ENCODE measurements around the gene PARP1. TPM values are rescaled to one million over a fixed set of nuclear protein-coding genes. Genes with fewer than 3 reads are reported as not detected.

Gene PARP1
- total RNA-seq, 2 experiments from 2014 or later = 128 to 132 TPM

DNA sequence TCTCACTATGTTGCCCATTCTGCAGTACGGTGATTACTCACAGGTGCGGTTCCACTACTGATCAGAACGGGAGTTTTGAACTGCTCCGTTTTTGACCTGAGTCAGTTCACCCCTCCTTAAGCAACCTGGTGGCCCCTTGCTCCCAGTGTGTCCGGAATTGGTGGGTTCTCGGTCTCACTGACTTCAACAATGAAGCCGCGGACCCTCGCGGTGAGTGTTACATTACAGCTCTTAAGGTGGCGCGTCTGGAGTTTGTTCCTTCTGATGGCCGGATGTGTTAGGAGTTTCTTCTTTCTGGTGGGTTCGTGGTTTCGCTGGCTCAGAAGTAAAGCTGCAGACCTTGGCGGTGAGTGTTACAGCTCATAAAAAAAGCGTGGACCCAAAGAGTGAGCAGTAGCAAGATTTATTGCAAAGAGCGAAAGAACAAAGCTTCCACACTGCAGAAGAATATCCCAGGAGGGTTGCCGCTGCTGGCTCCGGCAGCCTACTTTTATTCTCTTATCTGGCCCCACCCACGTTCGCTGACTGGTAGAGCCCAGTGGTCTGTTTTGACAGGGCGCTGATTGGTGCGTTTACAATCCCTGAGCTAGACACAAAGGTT lies 17.6 kb upstream of the PARP1 start:
- POLR2A ChIA-PET = interaction anchor here (1.3 to 2.9 kb wide), 4 partner anchors 17 to 262 kb away, joined by 3 to 15 read pairs (median 7); partner anchors contain the start of gene PARP1
- Mint-ChIP-seq H3K27ac (peak overlapping the region; percentile 78), H3K4me3 (no peak overlapping the region), H3K4me1 (peaks cover 22% of the 10 kb centered on the region), H3K27me3 (peaks cover 27% of the 10 kb centered on the region), H3K9me3 (no peaks in the 10 kb centered on the region), H3K36me3 (no peaks in the 10 kb centered on the region)
- ATAC-seq (ENCODE audit: low read depth) (peak; percentile 58), DNase-seq (peak; percentile 48)

GRCh38 chr1:226425004-226425378 lies 17.1 kb upstream of the PARP1 start:
- Mint-ChIP-seq H3K4me1 (peaks cover 22% of the 10 kb centered on the region), H3K4me3 (no peak overlapping the region), H3K27me3 (peaks cover 27% of the 10 kb centered on the region), H3K36me3 (no peaks in the 10 kb centered on the region), H3K9me3 (no peaks in the 10 kb centered on the region), H3K27ac (no peak overlapping the region)
- no peak for DNase-seq
- peak; percentile 41 for ATAC-seq (ENCODE audit: low read depth)
- POLR2A ChIA-PET = interaction anchor here (1.3 to 2.9 kb wide), 4 partner anchors 17 to 262 kb away, joined by 3 to 15 read pairs (median 7); partner anchors contain the start of gene PARP1

- no peaks in the 10 kb centered on the region for H3K36me3 Mint-ChIP-seq
- H3K4me3 Mint-ChIP-seq = no peak overlapping the region
- H3K27ac Mint-ChIP-seq = no peak overlapping the region
Observed at GRCh38 chr1:226424221-226425003, 16.5 kb upstream of the PARP1 start.

GRCh38 chr1:226422478-226422877 lies 14.6 kb upstream of the PARP1 start:
- POLR2A ChIA-PET = interaction anchor here (1.0 kb wide), 1 partner anchor 14 kb away, joined by 4 read pairs; the partner anchor contains the start of gene PARP1
- H3K4me3 Mint-ChIP-seq = no peak overlapping the region
- H3K9me3 Mint-ChIP-seq = no peaks in the 10 kb centered on the region
- DNase-seq = no peak
- H3K4me1 Mint-ChIP-seq = peaks cover 16% of the 10 kb centered on the region
- H3K27me3 Mint-ChIP-seq = peaks cover 31% of the 10 kb centered on the region
- H3K27ac Mint-ChIP-seq = no peak overlapping the region
- H3K36me3 Mint-ChIP-seq = no peaks in the 10 kb centered on the region
- ATAC-seq (ENCODE audit: low read depth) = no peak

More at GRCh38 chr1:226424221-226425003, 16.5 kb upstream of the PARP1 start:
- Mint-ChIP-seq H3K4me1 (peaks cover 22% of the 10 kb centered on the region), H3K9me3 (no peaks in the 10 kb centered on the region), H3K27me3 (peaks cover 32% of the 10 kb centered on the region)
- DNase-seq (no peak), ATAC-seq (ENCODE audit: low read depth) (peak; percentile 74)
- POLR2A ChIA-PET = interaction anchor here (1.8 to 2.9 kb wide), 3 partner anchors 16 to 20 kb away, joined by 6 to 15 read pairs (median 8); partner anchors contain the start of gene PARP1

DNA sequence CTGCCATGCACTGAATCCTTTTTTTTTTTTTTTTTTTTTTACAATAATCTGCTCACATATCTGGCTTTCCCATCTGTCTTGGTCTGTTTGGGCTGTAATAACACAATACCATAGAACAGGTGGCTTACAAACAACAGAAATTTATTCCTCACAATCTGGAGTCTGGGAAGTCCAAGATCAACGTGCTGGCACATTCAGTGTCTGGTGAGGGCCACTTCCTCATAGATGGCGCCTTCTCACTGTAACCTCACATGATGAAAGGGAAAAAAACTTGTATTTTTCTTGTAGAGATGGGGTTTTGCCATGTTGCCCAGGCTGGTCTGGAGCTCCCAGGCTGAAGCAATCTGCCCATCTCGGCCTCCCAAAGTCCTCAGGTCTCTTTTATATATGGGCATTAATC lies 13.0 kb upstream of the PARP1 start:
- no peaks in the 10 kb centered on the region for H3K9me3 Mint-ChIP-seq
- peaks cover 8% of the 10 kb centered on the region for H3K4me1 Mint-ChIP-seq
- no peak overlapping the region for H3K27ac Mint-ChIP-seq
- H3K4me3 Mint-ChIP-seq = no peak overlapping the region
- peaks cover 28% of the 10 kb centered on the region for H3K27me3 Mint-ChIP-seq
- no peaks in the 10 kb centered on the region for H3K36me3 Mint-ChIP-seq
- DNase-seq (no peak), ATAC-seq (ENCODE audit: low read depth) (no peak)
- POLR2A ChIA-PET = interaction anchor here (1.0 kb wide), 1 partner anchor 14 kb away, joined by 5 read pairs; no protein-coding TSS in a partner anchor

DNA sequence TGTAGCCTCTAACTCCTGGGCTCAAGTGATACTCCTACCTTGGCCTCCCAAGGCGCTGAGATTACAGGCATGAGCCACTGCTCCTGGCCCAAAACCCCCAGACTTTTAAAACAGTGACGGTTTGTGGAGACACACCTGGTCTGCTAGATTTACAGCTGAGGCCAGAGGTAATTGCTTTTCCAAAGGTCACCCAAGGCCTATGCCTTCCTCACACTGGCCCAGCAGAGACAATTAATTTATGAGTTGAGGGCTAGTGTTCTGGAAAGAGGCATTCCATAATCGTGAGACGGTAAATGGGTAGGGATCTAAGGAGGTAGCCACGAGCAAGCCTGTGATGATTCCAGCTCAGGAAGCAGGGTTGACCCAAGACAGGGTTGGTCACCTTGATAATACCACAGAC lies 12.4 kb upstream of the PARP1 start:
- no peak overlapping the region for H3K27ac Mint-ChIP-seq
- no peak for ATAC-seq (ENCODE audit: low read depth)
- no peaks in the 10 kb centered on the region for H3K36me3 Mint-ChIP-seq

GRCh38 chr1:226419284-226420029 lies 11.6 kb upstream of the PARP1 start:
- peaks cover 3% of the 10 kb centered on the region for H3K4me1 Mint-ChIP-seq
- H3K9me3 Mint-ChIP-seq = no peaks in the 10 kb centered on the region
- no peaks in the 10 kb centered on the region for H3K36me3 Mint-ChIP-seq
- POLR2A ChIA-PET = no interaction called here
- ATAC-seq (ENCODE audit: low read depth) (no peak), DNase-seq (no peak)
- H3K27ac Mint-ChIP-seq = no peak overlapping the region
- H3K4me3 Mint-ChIP-seq = no peak overlapping the region
- H3K27me3 Mint-ChIP-seq = peaks cover 26% of the 10 kb centered on the region

More for the DNA sequence above, 12.4 kb upstream of the PARP1 start:
- Mint-ChIP-seq H3K4me3 (no peak overlapping the region), H3K9me3 (no peaks in the 10 kb centered on the region), H3K4me1 (peaks cover 3% of the 10 kb centered on the region), H3K27me3 (peaks cover 26% of the 10 kb centered on the region)
- POLR2A ChIA-PET = interaction anchor here (1.0 kb wide), 1 partner anchor 13 kb away, joined by 5 read pairs; no protein-coding TSS in a partner anchor
- no peak for DNase-seq

- Mint-ChIP-seq H3K27me3 (peaks cover 23% of the 10 kb centered on the region), H3K4me3 (no peak overlapping the region), H3K4me1 (peaks cover 5% of the 10 kb centered on the region), H3K9me3 (no peaks in the 10 kb centered on the region), H3K27ac (no peak overlapping the region), H3K36me3 (no peaks in the 10 kb centered on the region)
- DNase-seq (no peak), ATAC-seq (ENCODE audit: low read depth) (no peak)
- POLR2A ChIA-PET = interaction anchor here (0.6 kb wide), 1 partner anchor 71 kb away, joined by 3 read pairs; no protein-coding TSS in a partner anchor
Observed at GRCh38 chr1:226417830-226418546, 10.1 kb upstream of the PARP1 start.

DNA sequence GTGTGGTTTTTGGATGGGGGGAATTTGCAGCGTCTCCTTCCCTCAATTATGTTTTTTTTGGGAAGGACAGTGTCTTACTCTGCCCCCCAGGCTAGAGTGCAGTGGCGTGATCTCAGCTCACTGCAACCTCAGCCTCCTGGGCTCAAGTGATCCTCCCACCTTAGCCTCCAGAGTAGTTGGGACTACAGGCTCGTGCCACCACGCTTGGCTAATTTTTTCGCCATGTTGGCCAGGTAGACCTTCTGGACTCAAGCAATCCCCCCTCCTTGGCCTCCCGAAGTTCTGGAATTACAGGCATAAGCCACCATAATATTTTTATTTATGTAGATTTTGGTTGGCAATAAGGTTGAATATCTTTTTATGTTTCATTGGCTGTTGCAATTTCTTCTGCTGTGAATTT lies 9.5 kb upstream of the PARP1 start:
- no peak for ATAC-seq (ENCODE audit: low read depth)
- H3K36me3 Mint-ChIP-seq = no peaks in the 10 kb centered on the region
- no peaks in the 10 kb centered on the region for H3K9me3 Mint-ChIP-seq
- POLR2A ChIA-PET = interaction anchor here (0.6 kb wide), 1 partner anchor 71 kb away, joined by 3 read pairs; no protein-coding TSS in a partner anchor
- no peak for DNase-seq
- no peak overlapping the region for H3K4me3 Mint-ChIP-seq
- H3K27me3 Mint-ChIP-seq = peaks cover 21% of the 10 kb centered on the region
- H3K4me1 Mint-ChIP-seq = peaks cover 9% of the 10 kb centered on the region
- no peak overlapping the region for H3K27ac Mint-ChIP-seq

DNA sequence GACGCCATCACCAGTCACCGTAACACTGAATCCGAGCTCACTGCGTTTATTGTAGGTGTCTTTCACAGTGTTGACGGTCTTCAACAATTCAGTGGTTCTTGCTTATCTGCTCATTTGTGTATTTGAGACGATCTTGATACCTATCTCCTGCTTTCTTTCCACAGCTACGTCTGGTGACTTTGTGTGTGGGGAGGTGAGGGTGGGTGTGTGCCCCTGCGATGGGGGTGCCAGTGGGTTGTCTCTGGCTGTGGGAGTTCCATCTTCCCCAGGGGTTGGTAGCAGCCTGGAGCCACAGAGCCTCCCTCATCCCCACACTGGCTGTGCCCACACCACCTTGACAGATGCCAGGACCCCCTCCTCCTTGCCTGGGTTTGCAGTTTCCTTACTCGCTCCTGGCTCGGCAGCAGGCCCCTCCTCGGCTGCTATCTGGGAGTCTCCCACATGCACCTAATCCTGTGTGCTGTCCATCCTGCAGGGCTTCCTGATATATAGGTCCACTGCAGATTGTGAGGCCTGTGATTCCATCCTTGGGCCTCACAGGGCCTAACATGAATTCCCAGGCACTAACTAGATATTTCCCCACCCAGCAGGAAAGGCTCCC lies 6.3 kb upstream of the PARP1 start:
- peaks cover 7% of the 10 kb centered on the region for H3K27me3 Mint-ChIP-seq
- no peaks in the 10 kb centered on the region for H3K9me3 Mint-ChIP-seq
- no peak for ATAC-seq (ENCODE audit: low read depth)
- H3K36me3 Mint-ChIP-seq = no peaks in the 10 kb centered on the region
- H3K4me1 Mint-ChIP-seq = peaks cover 10% of the 10 kb centered on the region
- H3K4me3 Mint-ChIP-seq = no peak overlapping the region
- H3K27ac Mint-ChIP-seq = no peak overlapping the region
- POLR2A ChIA-PET = interaction anchor here (0.5 kb wide), 1 partner anchor 280 kb away, joined by 3 read pairs; no protein-coding TSS in a partner anchor
- DNase-seq = no peak

DNA sequence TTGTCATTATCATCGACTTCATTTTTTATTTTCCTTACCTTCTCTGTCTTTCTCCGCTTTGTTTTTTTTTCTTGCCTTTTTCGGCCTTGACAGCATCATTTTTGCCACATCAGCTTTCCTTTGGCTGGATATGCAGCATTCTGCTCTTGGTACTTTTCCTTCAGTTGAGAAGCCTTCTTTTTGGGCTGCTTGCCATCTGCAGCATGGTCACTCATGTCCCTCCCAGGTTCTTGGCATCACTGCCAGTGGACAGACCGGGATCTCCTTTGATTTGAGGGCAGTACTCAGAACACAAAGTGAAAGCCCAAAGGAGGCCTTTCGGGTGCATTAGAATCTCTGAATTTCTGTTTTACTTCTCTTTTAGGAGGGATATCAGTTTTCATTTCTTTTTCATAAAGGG lies 3.7 kb upstream of the PARP1 start:
- no peak overlapping the region for H3K4me3 Mint-ChIP-seq
- H3K27ac Mint-ChIP-seq = no peak overlapping the region

GRCh38 chr1:226410958-226411357 lies 3.1 kb upstream of the PARP1 start:
- H3K27ac Mint-ChIP-seq = no peak overlapping the region
- no peak overlapping the region for H3K4me3 Mint-ChIP-seq
- peaks cover 18% of the 10 kb centered on the region for H3K4me1 Mint-ChIP-seq
- no peaks in the 10 kb centered on the region for H3K36me3 Mint-ChIP-seq
- POLR2A ChIA-PET = no interaction called here
- no peak for DNase-seq
- no peak for ATAC-seq (ENCODE audit: low read depth)
- peaks cover 2% of the 10 kb centered on the region for H3K27me3 Mint-ChIP-seq
- no peaks in the 10 kb centered on the region for H3K9me3 Mint-ChIP-seq

More for the DNA sequence above, 3.7 kb upstream of the PARP1 start:
- ATAC-seq (ENCODE audit: low read depth) (no peak), DNase-seq (no peak)
- POLR2A ChIA-PET = no interaction called here
- no peaks in the 10 kb centered on the region for H3K9me3 Mint-ChIP-seq
- no peaks in the 10 kb centered on the region for H3K36me3 Mint-ChIP-seq
- H3K27me3 Mint-ChIP-seq = peaks cover 2% of the 10 kb centered on the region
- peaks cover 14% of the 10 kb centered on the region for H3K4me1 Mint-ChIP-seq

All from activated naive CD8-positive, alpha-beta T cell treated with anti-CD3 and anti-CD28 coated beads, Interleukin-2, amount 10 ng/mL, durations not matched to agents 7 days and 5 days (primary cell).